Gastrocnemius medialis (tissue), 4 donors: ENCODE data around the gene HDC. TPM values are rescaled to one million over a fixed set of nuclear protein-coding genes. Genes with fewer than 3 reads are reported as not detected.
A peak's percentile ranks its signal among the peaks of the same experiment; 100 is the strongest.

Source experiments
- ATAC-seq, 2 donors: fragments of 150-250 bp; one replicate each; pipeline ENCODE4 v1.9.1; 2016
- DNase-seq, 2 donors: peaks; one replicate each; pipeline ENCODE4 v3.0.0-alpha.2; 2019
- H3K27ac ChIP-seq, 4 donors: fragments of 200-600 bp; sonication (generic); 1 replicate in 1 of 4; 2 replicates in 3 of 4; pipeline ENCODE4 v1.5.1; 2016 to 2018; ENCODE audit warnings: mild to moderate bottlenecking in 2 of 4, moderate library complexity in 1 of 4
- H3K27me3 ChIP-seq, 3 donors: fragments of 200-600 bp; sonication (generic) in 2 of 3; 1 replicate in 1 of 3; 2 replicates in 2 of 3; pipeline versions ENCODE4 v1.5.1 to v1.6.0; 2016 to 2019; ENCODE audit warnings: mild to moderate bottlenecking in 1 of 3, moderate library complexity in 1 of 3
- H3K36me3 ChIP-seq, 2 donors: fragments of 200-600 bp; sonication (generic) in 1 of 2; one replicate each; pipeline ENCODE4 v1.5.1; 2017 to 2018
- H3K4me1 ChIP-seq, 2 donors: fragments of 200-600 bp; sonication (generic) in 1 of 2; one replicate each; pipeline ENCODE4 v1.5.1; 2016 to 2017; ENCODE audit warnings: mild to moderate bottlenecking in 2 of 2
- H3K4me3 ChIP-seq, 4 donors: fragments of 200-600 bp; sonication (generic) in 3 of 4; 1 replicate in 1 of 4; 2 replicates in 3 of 4; pipeline ENCODE4 v1.5.1; 2016 to 2019; ENCODE audit warnings: mild to moderate bottlenecking in 2 of 4
- H3K9me3 ChIP-seq, 3 donors: fragments of 200-600 bp; sonication (generic) in 2 of 3; 1 replicate in 1 of 3; 2 replicates in 2 of 3; pipeline ENCODE4 v1.5.1; 2016 to 2019
- CTCF ChIP-seq, 5 experiments: fragments of 450-650 bp in 3 of 5; fragments of 200-600 bp in 2 of 5; sonication (generic) in 2 of 5; IDR thresholded peaks in 4 of 5; conservative IDR thresholded peaks in 1 of 5; 1 replicate in 4 of 5; 2 replicates in 1 of 5; pipeline ENCODE4 v1.5.1; 2016 to 2019; ENCODE audit warnings: antibody characterized with exemption in 5 of 5, mild to moderate bottlenecking in 3 of 5, moderate library complexity in 3 of 5
- POLR2A ChIP-seq, 2 donors: fragments of 450-650 bp; IDR thresholded peaks; one replicate each; pipeline ENCODE4 v1.6.1; 2017; ENCODE audit warnings: antibody characterized with exemption in 2 of 2, mild to moderate bottlenecking in 2 of 2, moderate library complexity in 2 of 2
- in situ Hi-C, 4 donors: fragments of 200-750 bp; cut with MboI; loops; one replicate each; pipeline versions ENCODE4 v1.15.0 to v1.8.0; 2017; ENCODE audit warnings: low sequenced_read_pairs in 4 of 4
- intact Hi-C: fragments of 100-400 bp; cut with DNase I; formaldehyde crosslinking; loops from one replicate; pipeline ENCODE4 v1.15.1; 2023; ENCODE audit warnings: low total_unique reads
- total RNA-seq, 4 donors: library from RNA; depleted of rRNA; stranded (reverse); fragments of >200 nt; gene quantifications; one replicate each; pipeline versions ENCODE4 v1.1.0 to v1.2.3, GENCODE V29; 2016

The HDC gene
- total RNA-seq, 4 donors from 2014 or later: 0.09 to 0.20 TPM; not detected in 2

GRCh38 chr15:50247819-50248655, 17.5 kb downstream of the HDC start:
- no peak overlapping the region for H3K27ac ChIP-seq
- DNase-seq (no peak), ATAC-seq (peak in 1 of 2 donors; percentile 30)

GRCh38 chr15:50246631-50247030, 18.9 kb downstream of the HDC start:
- DNase-seq: no peak
- H3K9me3 ChIP-seq: no peaks in the 10 kb centered on the region

More at GRCh38 chr15:50247819-50248655, 17.5 kb downstream of the HDC start:
- intact Hi-C loops: no loop called here
- Histone ChIP-seq H3K36me3 (no peaks in the 10 kb centered on the region), H3K4me3 (no peak overlapping the region), H3K4me1 (no peaks in the 10 kb centered on the region), H3K9me3 (no peaks in the 10 kb centered on the region), H3K27me3 (no peaks in the 10 kb centered on the region)
- in situ Hi-C loops: no loop called here
- no peak for TF ChIP-seq CTCF (IDR thresholded peaks at IDR 0.05 in 4 of 5, conservative IDR thresholded peaks at IDR 0.05 in 1 of 5)
- no peak for TF ChIP-seq POLR2A (IDR thresholded peaks at IDR 0.05)

GRCh38 chr15:50244959-50245624, 20.4 kb downstream of the HDC start:
- no peaks in the 10 kb centered on the region for H3K36me3 ChIP-seq
- H3K4me1 ChIP-seq: no peaks in the 10 kb centered on the region
- intact Hi-C loops (no loop called here), in situ Hi-C loops (no loop called here)
- H3K27me3 ChIP-seq: no peaks in the 10 kb centered on the region
- no peak overlapping the region for H3K4me3 ChIP-seq
- DNase-seq: no peak
- H3K9me3 ChIP-seq: no peaks in the 10 kb centered on the region
- no peak overlapping the region for H3K27ac ChIP-seq
- TF ChIP-seq CTCF (IDR thresholded peaks at IDR 0.05 in 4 of 5, conservative IDR thresholded peaks at IDR 0.05 in 1 of 5) (no peak), POLR2A (IDR thresholded peaks at IDR 0.05) (no peak)
- no peak for ATAC-seq

More at GRCh38 chr15:50246631-50247030, 18.9 kb downstream of the HDC start:
- Histone ChIP-seq H3K36me3 (no peaks in the 10 kb centered on the region), H3K27me3 (no peaks in the 10 kb centered on the region), H3K4me1 (no peaks in the 10 kb centered on the region), H3K27ac (no peak overlapping the region), H3K4me3 (no peak overlapping the region)
- TF ChIP-seq POLR2A (IDR thresholded peaks at IDR 0.05): no peak
- no peak for TF ChIP-seq CTCF (IDR thresholded peaks at IDR 0.05 in 4 of 5, conservative IDR thresholded peaks at IDR 0.05 in 1 of 5)
- intact Hi-C loops (no loop called here), in situ Hi-C loops (no loop called here)
- no peak for ATAC-seq

- no peak overlapping the region for H3K4me3 ChIP-seq
Measured at GRCh38 chr15:50244153-50244552, 21.4 kb downstream of the HDC start.

More at GRCh38 chr15:50244153-50244552, 21.4 kb downstream of the HDC start:
- no peaks in the 10 kb centered on the region for H3K27me3 ChIP-seq
- ATAC-seq (no peak), DNase-seq (no peak)
- TF ChIP-seq POLR2A (IDR thresholded peaks at IDR 0.05): no peak
- TF ChIP-seq CTCF (IDR thresholded peaks at IDR 0.05 in 4 of 5, conservative IDR thresholded peaks at IDR 0.05 in 1 of 5): no peak
- in situ Hi-C loops (no loop called here), intact Hi-C loops (no loop called here)
- no peaks in the 10 kb centered on the region for H3K4me1 ChIP-seq
- no peaks in the 10 kb centered on the region for H3K9me3 ChIP-seq
- no peaks in the 10 kb centered on the region for H3K36me3 ChIP-seq
- no peak overlapping the region for H3K27ac ChIP-seq
